Keratinocyte (primary cell): Measurements from ENCODE around the gene OBI1. TPM values are rescaled to one million over a fixed set of nuclear protein-coding genes. Genes with fewer than 3 reads are reported as not detected.

Source experiments
- DNase-seq: peaks from one replicate; pipeline ENCODE4 v3.0.0-alpha.2; 2011; ENCODE audit warnings: low read depth, missing footprints, low spot score
- FAIRE-seq: peaks from 2 replicates; lab custom pipeline; 2011; peaks lifted over from hg19 to GRCh38; lab: Jason Lieb, UNC
- H2AFZ ChIP-seq: 2 replicates; pipeline ENCODE4 v1.6.0; 2012; ENCODE audit warnings: low read length, control low read depth, inconsistent platforms; ENCODE audit not compliant: control insufficient read depth
- H3K27ac ChIP-seq: 2 replicates; pipeline ENCODE4 v1.5.1; 2011; ENCODE audit warnings: low read length; ENCODE audit not compliant: control insufficient read depth, insufficient read depth
- H3K27me3 ChIP-seq: 3 replicates; pipeline ENCODE4 v1.6.0; 2011; ENCODE audit warnings: low read length; ENCODE audit not compliant: control insufficient read depth, insufficient read depth; ENCODE audit errors: extremely low read depth
- H3K36me3 ChIP-seq, 2 experiments: 2 replicates in 1 of 2; 3 replicates in 1 of 2; pipeline ENCODE4 v1.5.1; 2011; ENCODE audit warnings: low read length in 2 of 2, mild to moderate bottlenecking in 1 of 2; ENCODE audit not compliant: control insufficient read depth in 2 of 2, insufficient read depth in 2 of 2; ENCODE audit errors: extremely low read depth in 1 of 2
- H3K4me1 ChIP-seq: 3 replicates; pipeline ENCODE4 v1.5.1; 2011; ENCODE audit warnings: low read length; ENCODE audit not compliant: control insufficient read depth, insufficient read depth; ENCODE audit errors: extremely low read depth
- H3K4me2 ChIP-seq: 3 replicates; pipeline ENCODE4 v1.6.0; 2011; ENCODE audit warnings: low read depth, low read length; ENCODE audit not compliant: control insufficient read depth, insufficient read depth; ENCODE audit errors: extremely low read depth
- H3K4me3 ChIP-seq, 3 experiments: fragments of 200-600 bp in 1 of 3; sonication (generic) in 1 of 3; 2 replicates in 2 of 3; 3 replicates in 1 of 3; pipeline ENCODE4 v1.5.1; 2011 to 2016; ENCODE audit warnings: low read length in 3 of 3, mild to moderate bottlenecking in 3 of 3, control low read depth in 2 of 3, inconsistent platforms in 1 of 3, low read depth in 1 of 3, mixed read lengths in 1 of 3, mixed run types in 1 of 3, moderate library complexity in 1 of 3; ENCODE audit not compliant: control insufficient read depth in 2 of 3, insufficient read depth in 2 of 3; ENCODE audit errors: extremely low read depth in 1 of 3
- H3K79me2 ChIP-seq: 2 replicates; pipeline ENCODE4 v1.6.0; 2012; ENCODE audit warnings: low read length; ENCODE audit not compliant: control insufficient read depth, insufficient read depth
- H3K9ac ChIP-seq: 3 replicates; pipeline ENCODE4 v1.6.0; 2011; ENCODE audit warnings: low read length; ENCODE audit not compliant: control insufficient read depth, insufficient read depth; ENCODE audit errors: extremely low read depth
- H3K9me1 ChIP-seq: 3 replicates; pipeline ENCODE4 v1.6.0; 2011; ENCODE audit warnings: low read length; ENCODE audit not compliant: control insufficient read depth, insufficient read depth; ENCODE audit errors: extremely low read depth
- H3K9me3 ChIP-seq: 2 replicates; pipeline ENCODE4 v1.5.1; 2012; ENCODE audit warnings: low read depth, low read length; ENCODE audit not compliant: control insufficient read depth
- H4K20me1 ChIP-seq: 3 replicates; pipeline ENCODE4 v1.6.0; 2011; ENCODE audit warnings: low read length; ENCODE audit not compliant: control insufficient read depth, insufficient read depth; ENCODE audit errors: extremely low read depth
- EZH2 ChIP-seq: IDR thresholded peaks from one replicate; pipeline ENCODE4 v1.6.1; 2012; ENCODE audit warnings: inconsistent platforms, mild to moderate bottlenecking, low read length, moderate library complexity
- dilution Hi-C: fragments of 300-500 bp; cut with MboI; formaldehyde crosslinking; loops from one replicate; pipeline ENCODE4 v1.7.0; 2020; ENCODE audit warnings: low sequenced_read_pairs; ENCODE audit not compliant: extremely low pct_ligation_motif_present
- polyA plus RNA-seq, 5 experiments: library from polyadenylated mRNA; depleted of rRNA in 3 of 5; stranded (reverse) in 3 of 5; stranded (forward) in 1 of 5; unstranded in 1 of 5; fragments of >200 nt; gene quantifications; 1 replicate in 1 of 5; 2 replicates in 3 of 5; 3 replicates in 1 of 5; pipeline versions ENCODE4 v1.2.1 to v1.2.3, GENCODE V29; 2011 to 2012; ENCODE audit warnings: missing spikeins in 2 of 5, low read depth in 1 of 5, low replicate concordance in 1 of 5
- TF ChIP-seq, protein P1 (sequence below), 3 experiments: IDR thresholded peaks in 1 of 3; conservative IDR thresholded peaks in 1 of 3; optimal IDR thresholded peaks in 1 of 3; 2 replicates in 2 of 3; 3 replicates in 1 of 3; pipeline versions ENCODE3 to v1.5.1; 2011; ENCODE audit warnings: low read length in 3 of 3, mild to moderate bottlenecking in 3 of 3, moderate library complexity in 2 of 3, control low read depth in 1 of 3, inconsistent platforms in 1 of 3; ENCODE audit not compliant: insufficient read depth in 2 of 3; ENCODE audit errors: extremely low read depth in 1 of 3

Gene OBI1
- polyA plus RNA-seq, 1 donor (not counting 4 experiments of a cell fraction or from before 2014, with no cell fraction given): 14.4 TPM

DNA sequence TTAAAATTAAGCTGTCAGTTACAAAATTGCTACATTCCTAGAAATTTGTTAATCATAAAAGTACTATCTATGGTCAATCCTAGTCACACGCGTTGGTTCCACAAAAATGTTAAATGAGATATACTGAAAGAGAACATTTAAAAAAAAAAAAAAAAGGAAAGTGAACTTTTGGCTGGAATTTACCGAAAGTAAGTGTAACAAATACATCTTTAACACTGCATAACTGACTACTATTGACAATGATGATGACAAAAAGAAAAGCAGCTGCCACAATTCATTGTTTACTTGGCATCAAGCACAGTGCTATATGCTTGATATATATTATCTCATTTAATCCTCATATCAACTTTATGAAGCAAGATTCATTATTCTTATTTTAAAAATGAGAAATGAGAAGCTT is 35.8 kb downstream of the OBI1 start:
- Histone ChIP-seq H4K20me1 (no peaks in the 10 kb centered on the region), H3K4me1 (no peaks in the 10 kb centered on the region), H3K79me2 (no peaks in the 10 kb centered on the region), H3K27ac (no peak overlapping the region), H2AFZ (no peak overlapping the region), H3K4me2 (no peak overlapping the region), H3K27me3 (no peaks in the 10 kb centered on the region), H3K36me3 (no peaks in the 10 kb centered on the region), H3K4me3 (no peak overlapping the region), H3K9me3 (no peaks in the 10 kb centered on the region), H3K9ac (no peak overlapping the region), H3K9me1 (no peaks in the 10 kb centered on the region)
- FAIRE-seq (no peak), DNase-seq (no peak)
- dilution Hi-C loops: no loop called here
- TF ChIP-seq EZH2: no peak
- TF ChIP-seq, protein P1, sequence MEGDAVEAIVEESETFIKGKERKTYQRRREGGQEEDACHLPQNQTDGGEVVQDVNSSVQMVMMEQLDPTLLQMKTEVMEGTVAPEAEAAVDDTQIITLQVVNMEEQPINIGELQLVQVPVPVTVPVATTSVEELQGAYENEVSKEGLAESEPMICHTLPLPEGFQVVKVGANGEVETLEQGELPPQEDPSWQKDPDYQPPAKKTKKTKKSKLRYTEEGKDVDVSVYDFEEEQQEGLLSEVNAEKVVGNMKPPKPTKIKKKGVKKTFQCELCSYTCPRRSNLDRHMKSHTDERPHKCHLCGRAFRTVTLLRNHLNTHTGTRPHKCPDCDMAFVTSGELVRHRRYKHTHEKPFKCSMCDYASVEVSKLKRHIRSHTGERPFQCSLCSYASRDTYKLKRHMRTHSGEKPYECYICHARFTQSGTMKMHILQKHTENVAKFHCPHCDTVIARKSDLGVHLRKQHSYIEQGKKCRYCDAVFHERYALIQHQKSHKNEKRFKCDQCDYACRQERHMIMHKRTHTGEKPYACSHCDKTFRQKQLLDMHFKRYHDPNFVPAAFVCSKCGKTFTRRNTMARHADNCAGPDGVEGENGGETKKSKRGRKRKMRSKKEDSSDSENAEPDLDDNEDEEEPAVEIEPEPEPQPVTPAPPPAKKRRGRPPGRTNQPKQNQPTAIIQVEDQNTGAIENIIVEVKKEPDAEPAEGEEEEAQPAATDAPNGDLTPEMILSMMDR (optimal IDR thresholded peaks at IDR 0.05 in 1 of 3, IDR thresholded peaks at IDR 0.05 in 1 of 3, conservative IDR thresholded peaks at IDR 0.05 in 1 of 3; ENCODE audit: extremely low read depth in 1 of 3, insufficient read depth in 2 of 3, low read length in 3 of 3): no peak

- H3K27me3 ChIP-seq: no peaks in the 10 kb centered on the region
- H3K9me3 ChIP-seq: no peaks in the 10 kb centered on the region
- DNase-seq (no peak), FAIRE-seq (no peak)
- H3K9me1 ChIP-seq: peaks cover 3% of the 10 kb centered on the region
- no peak overlapping the region for H3K27ac ChIP-seq
- peaks cover 4% of the 10 kb centered on the region in 2 experiments for H3K36me3 ChIP-seq
- H4K20me1 ChIP-seq: no peaks in the 10 kb centered on the region
- dilution Hi-C loops: no loop called here
- no peak overlapping the region for H2AFZ ChIP-seq
- no peaks in the 10 kb centered on the region for H3K79me2 ChIP-seq
- TF ChIP-seq, protein P1 (optimal IDR thresholded peaks at IDR 0.05 in 1 of 3, IDR thresholded peaks at IDR 0.05 in 1 of 3, conservative IDR thresholded peaks at IDR 0.05 in 1 of 3; ENCODE audit: extremely low read depth in 1 of 3, insufficient read depth in 2 of 3, low read length in 3 of 3): no peak
- no peak for TF ChIP-seq EZH2
- H3K4me2 ChIP-seq: no peak overlapping the region
- H3K4me1 ChIP-seq: no peaks in the 10 kb centered on the region
- H3K4me3 ChIP-seq: no peak overlapping the region
- no peak overlapping the region for H3K9ac ChIP-seq
Measured at GRCh38 chr13:78620936-78621470, 38.0 kb downstream of the OBI1 start.
